GM12878 (cell line): ENCODE results near the gene PRPSAP1. TPM values are rescaled to one million over a fixed set of nuclear protein-coding genes. Genes with fewer than 3 reads are reported as not detected.

Experiments used
- ATAC-seq: fragments of 200-7000 bp; cut with Tn5 transposase; 3 replicates; pipeline ENCODE4 v1.9.1; 2020; ENCODE audit warnings: mild to moderate bottlenecking, moderate library complexity
- BruUV-seq: library from RNA; stranded (reverse); fragments of 400-500 nt; replicated peaks from 2 replicates; lab custom pipeline; 2021; lab: Mats Ljungman, UMichigan
- CTCF ChIA-PET: fragments of 300-600 bp; sonication (Branson Sonifier 250); formaldehyde crosslinking; extraction: SDS; loops from one replicate; lab custom pipeline; 2021; ENCODE audit warnings: inconsistent platforms; lab: Yijun Ruan, JAX
- POLR2A ChIA-PET: fragments of 350-600 bp; formaldehyde crosslinking; extraction: SDS; loops from one replicate; lab custom pipeline; 2021; ENCODE audit warnings: inconsistent platforms; lab: Charles Lee
- RAD21 ChIA-PET: fragments of 300-600 bp; sonication (Branson Sonifier 250); formaldehyde crosslinking; loops from one replicate; lab custom pipeline; 2023; ENCODE audit warnings: antibody characterized with exemption; ENCODE audit not compliant: unreplicated experiment; lab: Charles Lee
- SMC1A ChIA-PET: fragments of 300-600 bp; sonication (Branson Sonifier 250); formaldehyde crosslinking; loops from one replicate; lab custom pipeline; 2023; ENCODE audit not compliant: unreplicated experiment, uncharacterized antibody; lab: Charles Lee
- DNase-seq: peaks from one replicate; pipeline ENCODE4 v3.0.0-alpha.2; 2011; ENCODE audit warnings: low read depth, low spot score
- FAIRE-seq: peaks from 3 replicates; lab custom pipeline; 2011; peaks lifted over from hg19 to GRCh38; lab: Jason Lieb, UNC
- H2AFZ ChIP-seq: 2 replicates; pipeline ENCODE4 v1.6.0; 2011; ENCODE audit warnings: low read depth, low read length, control low read depth; ENCODE audit not compliant: control insufficient read depth
- H3K27ac ChIP-seq: 2 replicates; pipeline ENCODE4 v1.5.1; 2011; ENCODE audit warnings: control low read depth; ENCODE audit not compliant: control insufficient read depth, insufficient read depth
- H3K27me3 ChIP-seq, 2 experiments: replicated peaks in 1 of 2; 2 replicates each; pipeline versions ENCODE4 v1.6.0 to v1.6.1; 2011; ENCODE audit warnings: low read length in 1 of 2; ENCODE audit not compliant: control insufficient read depth in 2 of 2, insufficient read depth in 2 of 2
- H3K36me3 ChIP-seq, 2 experiments: 2 replicates each; pipeline ENCODE4 v1.5.1; 2011; ENCODE audit warnings: low read length in 1 of 2; ENCODE audit not compliant: control insufficient read depth in 2 of 2, insufficient read depth in 2 of 2
- H3K4me1 ChIP-seq: 2 replicates; pipeline ENCODE4 v1.6.1; 2011; ENCODE audit warnings: mild to moderate bottlenecking, low read length, moderate library complexity, mixed read lengths; ENCODE audit not compliant: control insufficient read depth, insufficient read depth
- H3K4me2 ChIP-seq: 2 replicates; pipeline ENCODE4 v1.6.0; 2011; ENCODE audit warnings: control low read depth; ENCODE audit not compliant: control insufficient read depth, insufficient read depth
- H3K4me3 ChIP-seq: fragments of 200-600 bp; sonication (generic); 2 replicates; pipeline ENCODE4 v1.5.1; 2016
- H3K79me2 ChIP-seq: 2 replicates; pipeline ENCODE4 v1.6.0; 2011; ENCODE audit warnings: low read length; ENCODE audit not compliant: control insufficient read depth, insufficient read depth
- H3K9ac ChIP-seq: 2 replicates; pipeline ENCODE4 v1.8.0; 2011; ENCODE audit warnings: low read length, control low read depth, mixed read lengths; ENCODE audit not compliant: control insufficient read depth, insufficient read depth
- H3K9me3 ChIP-seq: replicated peaks from 3 replicates; pipeline ENCODE4 v1.5.1; 2011; ENCODE audit warnings: mild to moderate bottlenecking, low read length; ENCODE audit not compliant: control insufficient read depth, insufficient read depth
- H4K20me1 ChIP-seq: 2 replicates; pipeline ENCODE4 v1.6.0; 2011; ENCODE audit not compliant: control insufficient read depth, insufficient read depth
- CBX5 ChIP-seq: sonication (generic); IDR thresholded peaks from 2 replicates; pipeline ENCODE4 v1.6.1; 2016; ENCODE audit warnings: low read depth, moderate library complexity, mild to moderate bottlenecking, inconsistent platforms
- CHD1 ChIP-seq: IDR thresholded peaks from 2 replicates; pipeline ENCODE4 v1.6.1; 2012; ENCODE audit warnings: low read depth, low read length, improper control_type of control experiment
- CREM ChIP-seq: IDR thresholded peaks from 2 replicates; pipeline ENCODE4 v1.6.1; 2014; ENCODE audit warnings: antibody characterized with exemption, low read depth
- IRF4 ChIP-seq: IDR thresholded peaks from 2 replicates; pipeline ENCODE4 v1.6.1; 2011; ENCODE audit warnings: low read depth, low read length
- NFYB ChIP-seq: IDR thresholded peaks from 2 replicates; pipeline ENCODE4 v1.6.1; 2011; ENCODE audit warnings: low read depth, mild to moderate bottlenecking, low read length, improper control_type of control experiment, moderate library complexity; ENCODE audit not compliant: insufficient read depth
- NR2C2 ChIP-seq: IDR thresholded peaks from 2 replicates; pipeline ENCODE4 v1.6.1; 2011; ENCODE audit warnings: borderline replicate concordance, low read depth; ENCODE audit not compliant: control insufficient read depth, insufficient read length
- PAX8 ChIP-seq: fragments of 450-650 bp; IDR thresholded peaks from 2 replicates; pipeline ENCODE4 v1.6.1; 2017; ENCODE audit warnings: mild to moderate bottlenecking, moderate library complexity
- PML ChIP-seq: IDR thresholded peaks from 2 replicates; pipeline ENCODE4 v1.6.1; 2012; ENCODE audit warnings: low read length, inconsistent platforms
- ZNF384 ChIP-seq: IDR thresholded peaks from 2 replicates; pipeline ENCODE4 v1.6.1; 2012; ENCODE audit warnings: low read depth, mild to moderate bottlenecking, low read length, improper control_type of control experiment, borderline replicate concordance
- WGBS: methylation state at CpG from one replicate; pipeline ENCODE4 v1.1.6; 2016; ENCODE audit warnings: low lambda C conversion rate; ENCODE audit not compliant: insufficient replicate concordance, insufficient coverage; ENCODE audit errors: missing lambda C conversion rate; 5-methylcytosine and 5-hydroxymethylcytosine counted together
- in situ Hi-C: fragments of 300-500 bp; cut with MboI; formaldehyde crosslinking; loops from 9 replicates; pipeline ENCODE4 v1.14.3; 2018; ENCODE audit warnings: mixed read lengths
- intact Hi-C: fragments of 100-400 bp; cut with micrococcal nuclease; formaldehyde crosslinking; loops from one replicate; pipeline ENCODE4 v1.14.2; 2022; ENCODE audit not compliant: unreplicated experiment
- polyA plus RNA-seq, 11 experiments: library from polyadenylated mRNA; depleted of rRNA in 4 of 11; unstranded in 6 of 11; stranded (reverse) in 5 of 11; fragments of >200 nt; fragmentation: Nextera tagmentation in 4 of 11; fragmentation: Illumina TruSeq in 1 of 11; extraction: Ambion mirVana in 4 of 11; extraction: Trizol in 1 of 11; gene quantifications; 1 replicate in 1 of 11; 2 replicates in 10 of 11; pipeline versions ENCODE4 v1.2.1 to v1.2.3, GENCODE V29; 2011 to 2016; ENCODE audit warnings: inconsistent platforms in 2 of 11, missing spikeins in 2 of 11, low read depth in 1 of 11
- total RNA-seq, 4 experiments: library from RNA; depleted of rRNA in 3 of 4; stranded (reverse); fragments of >200 nt in 3 of 4; fragmentation: Illumina TruSeq in 1 of 4; extraction: Trizol in 1 of 4; gene quantifications; 2 replicates each; pipeline versions ENCODE4 v1.2.1 to v1.2.3, GENCODE V29; 2013 to 2021
- TF ChIP-seq, protein P1 (sequence below): fragments of 450-650 bp; IDR thresholded peaks from 2 replicates; pipeline ENCODE4 v1.6.1; 2017; ENCODE audit warnings: mild to moderate bottlenecking, moderate library complexity
- TF ChIP-seq, protein P2 (sequence below): fragments of 150-350 bp; IDR thresholded peaks from 2 replicates; pipeline ENCODE4 v1.6.1; 2016; ENCODE audit warnings: low read depth, low read length

Gene PRPSAP1
- total and polyA plus RNA-seq, 10 of the 15 experiments (the other 5 are each of a cell fraction or from before 2014, with no cell fraction given), result 15.8 to 84.2 (median 44.2) TPM

DNA sequence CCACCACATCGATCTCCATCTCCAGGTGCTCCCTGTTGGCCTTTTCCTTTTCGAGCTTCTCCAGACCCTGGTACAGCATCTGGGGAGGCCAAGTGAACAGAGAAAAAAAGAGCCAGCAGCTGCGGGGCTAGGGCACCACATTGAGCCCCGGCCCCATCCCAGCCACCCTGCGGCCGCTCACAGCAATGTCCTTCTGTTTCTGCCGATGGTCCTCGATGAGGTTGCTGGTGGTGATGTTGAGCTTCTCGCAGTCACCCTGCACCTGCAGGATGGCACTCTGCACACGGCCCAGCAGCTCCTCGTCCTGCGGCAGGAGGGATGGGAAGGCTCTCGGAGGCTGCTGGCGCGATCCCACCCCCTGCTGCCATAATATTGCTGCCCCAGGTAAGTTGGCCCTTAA lies 73.1 kb downstream of the PRPSAP1 start (continued):
- TF ChIP-seq PML (no peak), CHD1 (no peak)
- TF ChIP-seq, all 136 proteins: peak for 0

DNA sequence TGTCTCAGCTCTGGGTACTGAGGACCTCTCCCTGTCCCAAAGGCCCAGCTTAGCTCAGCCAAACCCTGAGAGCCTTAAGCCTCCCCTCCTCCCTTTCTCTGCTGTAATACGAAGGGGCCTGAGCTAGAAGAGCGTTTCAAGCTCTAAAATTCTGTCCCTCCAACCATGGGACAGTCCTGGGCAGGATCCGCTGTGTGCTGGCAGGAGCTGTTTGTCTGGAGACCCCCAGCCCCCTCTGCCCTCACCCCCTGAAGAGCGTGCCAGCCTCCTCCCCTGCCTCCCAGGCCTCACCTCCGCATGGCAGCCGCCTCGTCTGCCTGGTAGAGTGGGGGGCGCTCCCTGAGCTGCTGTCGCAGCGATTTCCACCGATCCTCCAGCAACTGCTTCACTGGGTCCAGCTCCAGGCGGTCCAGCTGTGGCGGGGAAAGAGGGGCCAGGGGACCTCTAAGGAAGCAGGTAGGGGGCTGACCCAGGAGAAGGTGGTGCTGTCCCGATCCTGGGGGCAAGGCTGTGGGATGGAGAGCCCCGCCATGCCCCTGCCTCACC lies 73.9 kb downstream of the PRPSAP1 start:
- no peak for ATAC-seq
- ChIA-PET SMC1A (interaction anchor here (0.6 to 4.8 kb wide), 33 partner anchors 9 to 266 kb away, joined by 3 to 53 read pairs (median 4); partner anchors contain the start of gene UBALD2), RAD21 (interaction anchor here (0.6 to 6.0 kb wide), 37 partner anchors 8 to 288 kb away, joined by 3 to 149 read pairs (median 5); partner anchors contain the start of genes EXOC7 and FOXJ1), POLR2A (interaction anchor here (0.6 to 1.6 kb wide), 5 partner anchors 16 to 161 kb away, joined by 3 to 5 read pairs (median 4); no protein-coding TSS in a partner anchor), CTCF (interaction anchor here (0.6 to 7.4 kb wide), 46 partner anchors 9 to 351 kb away, joined by 3 to 316 read pairs (median 5); partner anchors contain the start of gene EXOC7)
- WGBS, result 73% methylated on average over 14 of the region's 15 CpGs
- H3K27me3 ChIP-seq, result no peaks in the 10 kb centered on the region
- H3K36me3 ChIP-seq, result no peaks in the 10 kb centered on the region
- no peaks in the 10 kb centered on the region for H4K20me1 ChIP-seq
- in situ Hi-C loops (loop anchor here (5.0 kb wide), 1 partner anchor 158 kb away; no protein-coding TSS in a partner anchor), intact Hi-C loops (loop anchor here (1.0 kb wide), 3 partner anchors 98 to 266 kb away; no protein-coding TSS in a partner anchor)
- H3K4me1 ChIP-seq, result no peaks in the 10 kb centered on the region
- no peak overlapping the region for H3K4me3 ChIP-seq
- no peak for DNase-seq
- no peak overlapping the region for H3K4me2 ChIP-seq
- no peak overlapping the region for H3K27ac ChIP-seq
- no peak overlapping the region for H2AFZ ChIP-seq
- no peak overlapping the region for H3K9ac ChIP-seq
- BruUV-seq, result no TSS peak
- no peaks in the 10 kb centered on the region for H3K9me3 ChIP-seq
- H3K79me2 ChIP-seq, result no peaks in the 10 kb centered on the region
- FAIRE-seq, result no peak
- TF ChIP-seq CREM (no peak), NR2C2 (no peak), NFYB (no peak), PAX8 (no peak), IRF4 (no peak), ZNF384 (no peak), CBX5 (no peak)
- TF ChIP-seq, protein P1, sequence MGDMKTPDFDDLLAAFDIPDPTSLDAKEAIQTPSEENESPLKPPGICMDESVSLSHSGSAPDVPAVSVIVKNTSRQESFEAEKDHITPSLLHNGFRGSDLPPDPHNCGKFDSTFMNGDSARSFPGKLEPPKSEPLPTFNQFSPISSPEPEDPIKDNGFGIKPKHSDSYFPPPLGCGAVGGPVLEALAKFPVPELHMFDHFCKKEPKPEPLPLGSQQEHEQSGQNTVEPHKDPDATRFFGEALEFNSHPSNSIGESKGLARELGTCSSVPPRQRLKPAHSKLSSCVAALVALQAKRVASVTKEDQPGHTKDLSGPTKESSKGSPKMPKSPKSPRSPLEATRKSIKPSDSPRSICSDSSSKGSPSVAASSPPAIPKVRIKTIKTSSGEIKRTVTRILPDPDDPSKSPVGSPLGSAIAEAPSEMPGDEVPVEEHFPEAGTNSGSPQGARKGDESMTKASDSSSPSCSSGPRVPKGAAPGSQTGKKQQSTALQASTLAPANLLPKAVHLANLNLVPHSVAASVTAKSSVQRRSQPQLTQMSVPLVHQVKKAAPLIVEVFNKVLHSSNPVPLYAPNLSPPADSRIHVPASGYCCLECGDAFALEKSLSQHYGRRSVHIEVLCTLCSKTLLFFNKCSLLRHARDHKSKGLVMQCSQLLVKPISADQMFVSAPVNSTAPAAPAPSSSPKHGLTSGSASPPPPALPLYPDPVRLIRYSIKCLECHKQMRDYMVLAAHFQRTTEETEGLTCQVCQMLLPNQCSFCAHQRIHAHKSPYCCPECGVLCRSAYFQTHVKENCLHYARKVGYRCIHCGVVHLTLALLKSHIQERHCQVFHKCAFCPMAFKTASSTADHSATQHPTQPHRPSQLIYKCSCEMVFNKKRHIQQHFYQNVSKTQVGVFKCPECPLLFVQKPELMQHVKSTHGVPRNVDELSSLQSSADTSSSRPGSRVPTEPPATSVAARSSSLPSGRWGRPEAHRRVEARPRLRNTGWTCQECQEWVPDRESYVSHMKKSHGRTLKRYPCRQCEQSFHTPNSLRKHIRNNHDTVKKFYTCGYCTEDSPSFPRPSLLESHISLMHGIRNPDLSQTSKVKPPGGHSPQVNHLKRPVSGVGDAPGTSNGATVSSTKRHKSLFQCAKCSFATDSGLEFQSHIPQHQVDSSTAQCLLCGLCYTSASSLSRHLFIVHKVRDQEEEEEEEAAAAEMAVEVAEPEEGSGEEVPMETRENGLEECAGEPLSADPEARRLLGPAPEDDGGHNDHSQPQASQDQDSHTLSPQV, result no peak
- TF ChIP-seq, protein P2, sequence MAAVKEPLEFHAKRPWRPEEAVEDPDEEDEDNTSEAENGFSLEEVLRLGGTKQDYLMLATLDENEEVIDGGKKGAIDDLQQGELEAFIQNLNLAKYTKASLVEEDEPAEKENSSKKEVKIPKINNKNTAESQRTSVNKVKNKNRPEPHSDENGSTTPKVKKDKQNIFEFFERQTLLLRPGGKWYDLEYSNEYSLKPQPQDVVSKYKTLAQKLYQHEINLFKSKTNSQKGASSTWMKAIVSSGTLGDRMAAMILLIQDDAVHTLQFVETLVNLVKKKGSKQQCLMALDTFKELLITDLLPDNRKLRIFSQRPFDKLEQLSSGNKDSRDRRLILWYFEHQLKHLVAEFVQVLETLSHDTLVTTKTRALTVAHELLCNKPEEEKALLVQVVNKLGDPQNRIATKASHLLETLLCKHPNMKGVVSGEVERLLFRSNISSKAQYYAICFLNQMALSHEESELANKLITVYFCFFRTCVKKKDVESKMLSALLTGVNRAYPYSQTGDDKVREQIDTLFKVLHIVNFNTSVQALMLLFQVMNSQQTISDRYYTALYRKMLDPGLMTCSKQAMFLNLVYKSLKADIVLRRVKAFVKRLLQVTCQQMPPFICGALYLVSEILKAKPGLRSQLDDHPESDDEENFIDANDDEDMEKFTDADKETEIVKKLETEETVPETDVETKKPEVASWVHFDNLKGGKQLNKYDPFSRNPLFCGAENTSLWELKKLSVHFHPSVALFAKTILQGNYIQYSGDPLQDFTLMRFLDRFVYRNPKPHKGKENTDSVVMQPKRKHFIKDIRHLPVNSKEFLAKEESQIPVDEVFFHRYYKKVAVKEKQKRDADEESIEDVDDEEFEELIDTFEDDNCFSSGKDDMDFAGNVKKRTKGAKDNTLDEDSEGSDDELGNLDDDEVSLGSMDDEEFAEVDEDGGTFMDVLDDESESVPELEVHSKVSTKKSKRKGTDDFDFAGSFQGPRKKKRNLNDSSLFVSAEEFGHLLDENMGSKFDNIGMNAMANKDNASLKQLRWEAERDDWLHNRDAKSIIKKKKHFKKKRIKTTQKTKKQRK, result no peak
